ENCODE measurements around the gene EPB41L4A. TPM values are rescaled to one million over a fixed set of nuclear protein-coding genes. Genes with fewer than 3 reads are reported as not detected.
"Not testable (repeated sequence)": the region's sequence is repeated elsewhere in the genome, so short reads cannot be mapped to it uniquely, and the experiment has no call there.

Gene EPB41L4A
- total RNA-seq, 1 donor from 2014 or later: 27.2 TPM

DNA sequence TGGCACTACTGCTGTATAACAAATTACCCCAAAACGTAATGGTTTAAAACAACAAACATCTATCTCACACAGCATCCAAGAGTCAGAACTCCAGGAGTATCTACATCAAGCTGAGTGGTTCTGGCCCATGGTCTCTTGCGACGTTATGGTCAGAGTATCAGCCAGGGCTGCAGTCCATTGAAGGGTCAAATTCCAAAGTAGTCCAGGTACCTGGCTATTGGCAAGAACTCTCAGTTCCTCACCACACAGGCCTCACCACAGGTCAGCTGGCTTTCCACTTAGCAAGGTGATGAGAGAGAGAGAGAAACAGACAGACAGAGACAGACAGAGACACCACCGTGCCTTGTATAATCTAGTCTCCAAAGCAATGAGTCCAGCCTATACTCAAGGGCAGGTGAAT is 22.6 kb downstream of the EPB41L4A start:
- Mint-ChIP-seq H3K4me1 (ENCODE audit: unreplicated experiment) (peaks cover 3% of the 10 kb centered on the region), H3K4me3 (no peak overlapping the region), H3K27me3 (no peaks in the 10 kb centered on the region), H3K27ac (no peak overlapping the region), H3K9me3 (no peaks in the 10 kb centered on the region), H3K36me3 (peaks cover 14% of the 10 kb centered on the region)
- DNase-seq (ENCODE audit: extremely low spot score, unreplicated experiment): no peak
- no peak for TF ChIP-seq CTCF (conservative IDR thresholded peaks at IDR 0.05)

DNA sequence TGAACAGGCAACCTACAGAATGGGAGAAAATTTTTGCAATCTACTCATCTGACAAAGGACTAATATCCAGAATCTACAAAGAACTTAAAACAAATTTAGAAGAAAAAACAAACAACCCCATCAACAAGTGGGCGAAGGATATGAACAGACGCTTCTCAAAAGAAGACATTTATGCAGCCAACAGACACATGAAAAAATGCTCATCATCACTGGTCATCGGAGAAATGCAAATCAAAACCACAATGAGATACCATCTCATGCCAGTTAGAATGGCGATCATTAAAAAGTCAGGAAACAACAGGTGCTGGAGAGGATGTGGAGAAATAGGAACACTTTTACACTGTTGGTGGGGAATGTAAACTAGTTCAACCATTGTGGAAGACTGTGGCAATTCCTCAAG is 23.8 kb downstream of the EPB41L4A start:
- H3K9me3 Mint-ChIP-seq; H3K27me3 Mint-ChIP-seq; DNase-seq (ENCODE audit: extremely low spot score, unreplicated experiment); H3K27ac Mint-ChIP-seq; H3K4me3 Mint-ChIP-seq; H3K4me1 Mint-ChIP-seq (ENCODE audit: unreplicated experiment): not testable (repeated sequence)
- peaks cover 18% of the 10 kb centered on the region for H3K36me3 Mint-ChIP-seq

- peak overlapping the region; percentile 17 for H3K4me3 Mint-ChIP-seq
- peaks cover 7% of the 10 kb centered on the region for H3K36me3 Mint-ChIP-seq
- TF ChIP-seq CTCF (conservative IDR thresholded peaks at IDR 0.05): no peak
- H3K4me1 Mint-ChIP-seq (ENCODE audit: unreplicated experiment): peaks cover 16% of the 10 kb centered on the region
- no peaks in the 10 kb centered on the region for H3K9me3 Mint-ChIP-seq
- H3K27ac Mint-ChIP-seq: peak overlapping the region; percentile 76
- no peak for DNase-seq (ENCODE audit: extremely low spot score, unreplicated experiment)
- H3K27me3 Mint-ChIP-seq: no peaks in the 10 kb centered on the region
Measured at GRCh38 chr5:112390327-112390726, 28.8 kb downstream of the EPB41L4A start.

DNA sequence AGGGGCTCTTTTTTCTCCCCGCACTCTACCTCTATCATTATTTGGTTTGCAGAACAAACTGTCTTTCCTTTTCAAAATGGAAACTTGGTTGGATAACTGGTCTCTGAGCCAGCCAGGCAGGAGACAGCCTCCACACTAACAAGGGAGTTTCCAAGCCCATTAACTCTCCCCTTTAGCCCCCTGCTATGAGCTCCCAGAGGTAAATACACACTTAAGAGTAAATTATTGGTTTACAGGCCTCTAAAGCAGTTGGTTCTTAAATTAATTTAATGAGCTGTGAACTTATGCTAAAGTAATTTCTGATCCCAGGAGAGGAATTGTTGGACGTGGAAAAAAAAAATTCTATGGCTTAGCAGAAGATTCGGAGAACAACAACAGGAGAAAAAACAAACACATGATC is 30.3 kb downstream of the EPB41L4A start:
- Mint-ChIP-seq H3K27me3 (no peaks in the 10 kb centered on the region), H3K36me3 (peaks cover 7% of the 10 kb centered on the region), H3K27ac (no peak overlapping the region), H3K4me3 (no peak overlapping the region), H3K9me3 (no peaks in the 10 kb centered on the region), H3K4me1 (ENCODE audit: unreplicated experiment) (peaks cover 16% of the 10 kb centered on the region)
- no peak for DNase-seq (ENCODE audit: extremely low spot score, unreplicated experiment)
- no peak for TF ChIP-seq CTCF (conservative IDR thresholded peaks at IDR 0.05)

GRCh38 chr5:112388074-112388473 is 31.0 kb downstream of the EPB41L4A start:
- DNase-seq (ENCODE audit: extremely low spot score, unreplicated experiment): no peak
- H3K9me3 Mint-ChIP-seq: no peaks in the 10 kb centered on the region
- no peak for TF ChIP-seq CTCF (conservative IDR thresholded peaks at IDR 0.05)
- peaks cover 7% of the 10 kb centered on the region for H3K36me3 Mint-ChIP-seq
- peaks cover 16% of the 10 kb centered on the region for H3K4me1 Mint-ChIP-seq (ENCODE audit: unreplicated experiment)
- H3K27ac Mint-ChIP-seq: no peak overlapping the region
- H3K27me3 Mint-ChIP-seq: no peaks in the 10 kb centered on the region
- no peak overlapping the region for H3K4me3 Mint-ChIP-seq

- Mint-ChIP-seq H3K9me3 (no peaks in the 10 kb centered on the region), H3K27me3 (no peaks in the 10 kb centered on the region), H3K36me3 (peaks cover 3% of the 10 kb centered on the region), H3K4me3 (no peak overlapping the region), H3K27ac (no peak overlapping the region), H3K4me1 (ENCODE audit: unreplicated experiment) (peaks cover 16% of the 10 kb centered on the region)
- no peak for TF ChIP-seq CTCF (conservative IDR thresholded peaks at IDR 0.05)
- DNase-seq (ENCODE audit: extremely low spot score, unreplicated experiment): no peak
Measured at GRCh38 chr5:112386766-112387165, 32.3 kb downstream of the EPB41L4A start.

All from type B pancreatic cell (in vitro differentiated cells).